IPS-18a (cell line): ENCODE data around the gene DNMT3A.

ENCODE experiments used
- H3K27ac ChIP-seq: one replicate; pipeline ENCODE4 v1.5.1; 2013; ENCODE audit warnings: low read length
- H3K27me3 ChIP-seq: one replicate; pipeline ENCODE4 v1.6.1; 2013; ENCODE audit warnings: mild to moderate bottlenecking, low read length; ENCODE audit not compliant: control insufficient read depth, insufficient read depth
- H3K36me3 ChIP-seq: one replicate; pipeline ENCODE4 v1.6.1; 2013; ENCODE audit warnings: low read depth, low read length; ENCODE audit not compliant: control insufficient read depth
- H3K4me1 ChIP-seq: one replicate; pipeline ENCODE4 v1.6.1; 2013; ENCODE audit warnings: low read depth, low read length; ENCODE audit not compliant: control insufficient read depth
- H3K4me3 ChIP-seq: one replicate; pipeline ENCODE4 v1.5.1; 2013; ENCODE audit warnings: low read length
- H3K9ac ChIP-seq: one replicate; pipeline ENCODE4 v1.6.1; 2013; ENCODE audit warnings: mild to moderate bottlenecking, low read length, moderate library complexity
- H3K9me3 ChIP-seq: one replicate; pipeline ENCODE4 v1.6.1; 2013; ENCODE audit warnings: low read depth, low read length; ENCODE audit not compliant: control insufficient read depth

The DNMT3A gene

GRCh38 chr2:25285265-25286024 is 56.3 kb downstream of the DNMT3A start:
- H3K9ac ChIP-seq = no peak overlapping the region
- no peak overlapping the region for H3K27ac ChIP-seq
- H3K4me1 ChIP-seq = peaks cover 14% of the 10 kb centered on the region
- no peak overlapping the region for H3K4me3 ChIP-seq
- H3K27me3 ChIP-seq = no peaks in the 10 kb centered on the region
- no peaks in the 10 kb centered on the region for H3K36me3 ChIP-seq
- H3K9me3 ChIP-seq = no peaks in the 10 kb centered on the region

- Histone ChIP-seq H3K9me3 (no peaks in the 10 kb centered on the region), H3K4me3 (no peak overlapping the region), H3K27ac (no peak overlapping the region), H3K27me3 (no peaks in the 10 kb centered on the region), H3K4me1 (peaks cover 15% of the 10 kb centered on the region), H3K36me3 (no peaks in the 10 kb centered on the region), H3K9ac (no peak overlapping the region)
These were observed 57.0 kb downstream of the DNMT3A start for GRCh38 chr2:25284756-25285155.

GRCh38 chr2:25283921-25284320 is 57.8 kb downstream of the DNMT3A start:
- Histone ChIP-seq H3K9ac (no peak overlapping the region), H3K4me1 (peaks cover 15% of the 10 kb centered on the region), H3K36me3 (no peaks in the 10 kb centered on the region), H3K9me3 (no peaks in the 10 kb centered on the region), H3K27ac (no peak overlapping the region), H3K4me3 (no peak overlapping the region), H3K27me3 (no peaks in the 10 kb centered on the region)

- Histone ChIP-seq H3K4me3 (no peak overlapping the region), H3K27me3 (no peaks in the 10 kb centered on the region), H3K9ac (no peak overlapping the region), H3K4me1 (peaks cover 28% of the 10 kb centered on the region), H3K9me3 (no peaks in the 10 kb centered on the region), H3K27ac (no peak overlapping the region), H3K36me3 (no peaks in the 10 kb centered on the region)
These were observed 59.8 kb downstream of the DNMT3A start for GRCh38 chr2:25281941-25282340.

DNA sequence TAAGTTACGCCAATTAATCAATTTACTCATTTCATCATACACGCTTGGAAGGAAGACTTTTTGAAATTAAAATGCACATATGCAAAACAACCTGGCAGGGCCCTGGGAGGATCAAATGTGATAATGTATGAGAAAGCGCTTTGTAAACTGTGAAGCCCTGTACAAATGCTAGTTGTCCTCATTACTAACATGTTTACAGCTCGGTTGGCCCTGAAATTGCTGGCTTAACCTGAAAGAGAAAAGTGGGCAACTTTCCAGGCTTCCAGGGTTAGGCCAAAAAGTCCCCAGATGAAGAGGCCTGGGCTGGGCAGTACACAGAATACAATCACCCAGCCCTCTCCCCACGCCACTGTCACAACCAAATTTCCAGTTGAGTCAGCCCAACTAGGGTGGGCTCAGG is 60.2 kb downstream of the DNMT3A start:
- H3K27me3 ChIP-seq = no peaks in the 10 kb centered on the region
- peaks cover 32% of the 10 kb centered on the region for H3K4me1 ChIP-seq
- H3K4me3 ChIP-seq = no peak overlapping the region
- H3K36me3 ChIP-seq = no peaks in the 10 kb centered on the region
- H3K9me3 ChIP-seq = no peaks in the 10 kb centered on the region
- H3K9ac ChIP-seq = no peak overlapping the region
- H3K27ac ChIP-seq = no peak overlapping the region

- Histone ChIP-seq H3K9me3 (no peaks in the 10 kb centered on the region), H3K4me3 (no peak overlapping the region), H3K36me3 (no peaks in the 10 kb centered on the region), H3K9ac (no peak overlapping the region), H3K4me1 (peaks cover 30% of the 10 kb centered on the region), H3K27ac (no peak overlapping the region), H3K27me3 (no peaks in the 10 kb centered on the region)
These were observed 61.6 kb downstream of the DNMT3A start for GRCh38 chr2:25280051-25280687.

GRCh38 chr2:25279091-25279651 is 62.6 kb downstream of the DNMT3A start:
- no peaks in the 10 kb centered on the region for H3K27me3 ChIP-seq
- no peaks in the 10 kb centered on the region for H3K36me3 ChIP-seq
- no peak overlapping the region for H3K4me3 ChIP-seq
- H3K9me3 ChIP-seq = no peaks in the 10 kb centered on the region
- no peak overlapping the region for H3K27ac ChIP-seq
- H3K9ac ChIP-seq = no peak overlapping the region
- H3K4me1 ChIP-seq = peaks cover 30% of the 10 kb centered on the region

GRCh38 chr2:25276569-25277465 is 64.9 kb downstream of the DNMT3A start:
- H3K9ac ChIP-seq = peak overlapping the region; percentile 21
- H3K4me3 ChIP-seq = peak overlapping the region; percentile 39
- no peaks in the 10 kb centered on the region for H3K27me3 ChIP-seq
- no peak overlapping the region for H3K27ac ChIP-seq
- H3K36me3 ChIP-seq = no peaks in the 10 kb centered on the region
- H3K4me1 ChIP-seq = peaks cover 30% of the 10 kb centered on the region
- no peaks in the 10 kb centered on the region for H3K9me3 ChIP-seq

DNA sequence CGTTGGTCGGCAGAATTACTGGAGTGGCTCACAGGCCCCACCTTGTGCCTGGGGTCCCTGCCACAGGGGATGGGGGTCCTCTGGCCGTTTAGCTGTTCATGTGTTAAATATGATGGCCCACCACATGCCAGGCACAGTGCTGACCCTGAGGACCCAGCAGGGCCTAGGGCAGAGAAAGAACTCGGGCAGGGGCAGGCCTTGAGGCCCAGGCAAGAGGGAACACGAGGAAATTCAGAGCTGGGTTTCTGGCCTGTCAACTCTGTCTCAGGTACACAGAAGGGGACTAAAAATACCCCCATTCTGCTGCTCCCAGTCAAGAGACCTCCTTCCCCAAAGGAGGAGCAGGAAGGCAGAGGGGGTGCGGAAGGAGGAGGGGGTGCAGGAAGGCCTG is 66.2 kb downstream of the DNMT3A start:
- no peak overlapping the region for H3K27ac ChIP-seq
- H3K36me3 ChIP-seq = no peaks in the 10 kb centered on the region
- no peak overlapping the region for H3K9ac ChIP-seq
- H3K4me1 ChIP-seq = peaks cover 21% of the 10 kb centered on the region
- H3K27me3 ChIP-seq = no peaks in the 10 kb centered on the region
- no peaks in the 10 kb centered on the region for H3K9me3 ChIP-seq
- H3K4me3 ChIP-seq = no peak overlapping the region

DNA sequence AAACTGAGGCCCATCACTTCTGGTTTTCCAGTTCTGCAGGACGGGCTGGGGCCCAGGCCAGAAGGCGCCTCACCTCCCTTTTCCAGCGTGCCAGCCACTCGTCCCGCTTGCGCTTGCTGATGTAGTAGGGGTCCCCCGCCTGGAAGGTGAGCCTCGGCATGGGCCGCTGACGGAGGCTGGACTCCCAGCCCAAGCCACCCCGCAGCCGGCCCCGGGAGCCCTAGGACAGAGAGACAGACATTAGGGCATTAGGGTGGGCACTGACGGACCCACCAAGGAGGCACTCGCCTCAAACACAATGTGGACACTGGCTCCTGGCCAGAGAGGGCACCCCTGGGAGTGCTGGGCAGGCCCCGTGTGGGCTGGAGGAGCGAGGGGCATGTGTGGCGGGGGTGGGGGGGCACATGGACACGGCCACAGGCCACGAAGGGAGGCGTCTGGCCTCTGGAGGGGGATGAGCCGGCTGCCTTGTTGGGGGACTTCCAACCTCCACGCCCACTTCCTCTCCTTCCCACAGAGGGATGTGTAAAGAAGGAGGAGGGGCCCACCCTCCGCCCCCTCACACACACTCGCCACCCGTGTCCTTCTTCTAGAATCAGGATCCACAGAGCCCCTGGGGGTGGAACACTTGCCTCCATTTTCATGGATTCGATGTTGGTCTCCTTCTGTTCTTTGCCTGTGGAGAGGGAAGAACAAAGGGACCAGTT is 66.7 kb downstream of the DNMT3A start:
- Histone ChIP-seq H3K9me3 (no peaks in the 10 kb centered on the region), H3K4me1 (peaks cover 23% of the 10 kb centered on the region), H3K9ac (no peak overlapping the region), H3K27ac (no peak overlapping the region), H3K36me3 (no peaks in the 10 kb centered on the region), H3K4me3 (no peak overlapping the region), H3K27me3 (no peaks in the 10 kb centered on the region)
